GM19324 (cell line): ENCODE data around the gene SOBP.
A peak's percentile ranks its signal among the peaks of the same experiment; 100 is the strongest.

Experiments
- ATAC-seq: cut with Tn5 transposase; IDR thresholded peaks from one replicate; pipeline ENCODE4 v1.9.1; 2021; ENCODE audit warnings: mild to moderate bottlenecking, moderate library complexity; ENCODE audit not compliant: unreplicated experiment, low FRiP score

Gene SOBP

GRCh38 chr6:107653861-107654394, 164.0 kb downstream of the SOBP start:
- no peak for ATAC-seq

GRCh38 chr6:107654764-107655163, 164.8 kb downstream of the SOBP start:
- no peak for ATAC-seq

GRCh38 chr6:107655245-107655644, 165.3 kb downstream of the SOBP start:
- no peak for ATAC-seq

- no peak for ATAC-seq
These were observed 165.9 kb downstream of the SOBP start for GRCh38 chr6:107655864-107656263.

- ATAC-seq = no peak
These were observed 166.5 kb downstream of the SOBP start for GRCh38 chr6:107656401-107656800.

- ATAC-seq = no peak
These were observed 167.0 kb downstream of the SOBP start for GRCh38 chr6:107656883-107657282.

GRCh38 chr6:107657373-107657754, 167.4 kb downstream of the SOBP start:
- no peak for ATAC-seq

GRCh38 chr6:107657755-107658461, 168.0 kb downstream of the SOBP start:
- ATAC-seq = peak; percentile 90

GRCh38 chr6:107658920-107659865, 169.3 kb downstream of the SOBP start:
- ATAC-seq = no peak

GRCh38 chr6:107660839-107661238, 170.9 kb downstream of the SOBP start:
- ATAC-seq = no peak

- ATAC-seq = no peak
These were observed 171.4 kb downstream of the SOBP start for GRCh38 chr6:107661291-107661690.

- ATAC-seq = no peak
These were observed 172.4 kb downstream of the SOBP start for GRCh38 chr6:107662333-107662732.

- ATAC-seq = no peak
These were observed 173.4 kb downstream of the SOBP start for GRCh38 chr6:107663308-107663707.

- no peak for ATAC-seq
These were observed 175.5 kb downstream of the SOBP start for GRCh38 chr6:107665382-107665781.

- ATAC-seq = no peak
These were observed 176.4 kb downstream of the SOBP start for GRCh38 chr6:107666084-107666980.

- ATAC-seq = no peak
These were observed 177.2 kb downstream of the SOBP start for GRCh38 chr6:107666981-107667601.

GRCh38 chr6:107667790-107668189, 177.9 kb downstream of the SOBP start:
- ATAC-seq = no peak

- no peak for ATAC-seq
These were observed 179.0 kb downstream of the SOBP start for GRCh38 chr6:107668743-107669474.

GRCh38 chr6:107670792-107671199, 180.9 kb downstream of the SOBP start:
- ATAC-seq = no peak
